K562 (cell line): Measurements from ENCODE around the gene NOD1. TPM values are rescaled to one million over a fixed set of nuclear protein-coding genes. Genes with fewer than 3 reads are reported as not detected.

Source experiments
- ATAC-seq: fragments of 200-7000 bp; cut with Tn5 transposase; 3 replicates; pipeline ENCODE4 v1.9.1; 2020; ENCODE audit warnings: moderate library complexity
- BruUV-seq: library from RNA; stranded (reverse); fragments of 400-500 nt; replicated peaks from 2 replicates; lab custom pipeline; 2021; lab: Mats Ljungman, UMichigan
- CTCF ChIA-PET: fragments of 300-600 bp; formaldehyde crosslinking; extraction: SDS; loops from one replicate; lab custom pipeline; 2021; ENCODE audit warnings: low intra/inter-chr PET ratio; lab: Yijun Ruan, JAX
- POLR2A ChIA-PET: fragments of 300-600, 350-650 bp; sonication (Branson Sonifier 250); formaldehyde crosslinking; extraction: SDS; loops from one replicate; lab custom pipeline; 2021; ENCODE audit warnings: antibody characterized with exemption, inconsistent platforms; lab: Yijun Ruan, JAX
- DNase-seq, 4 experiments: peaks; one replicate each; pipeline versions ENCODE4 v3.0.0 to v3.0.0-alpha.2; 2011 to 2018; ENCODE audit warnings: low spot score in 3 of 4, mixed read lengths in 3 of 4; ENCODE audit errors: extremely low read depth in 1 of 4
- FAIRE-seq: peaks from 2 replicates; lab custom pipeline; 2011; peaks lifted over from hg19 to GRCh38; lab: Jason Lieb, UNC
- H2AFZ ChIP-seq: 2 replicates; pipeline ENCODE4 v1.6.0; 2011; ENCODE audit warnings: low read depth, low read length, control low read depth, inconsistent platforms
- H3K27ac ChIP-seq: fragments of 200-600 bp; 3 replicates; pipeline ENCODE4 v1.8.0; 2011; ENCODE audit warnings: low read depth, mild to moderate bottlenecking, control low read depth, inconsistent platforms, low read length, moderate library complexity, mixed read lengths; ENCODE audit errors: extremely low read depth
- H3K27me3 ChIP-seq, 2 experiments: fragments of 300-600 bp in 1 of 2; 2 replicates in 1 of 2; 3 replicates in 1 of 2; pipeline versions ENCODE4 v1.6.0 to v1.8.0; 2011; ENCODE audit warnings: inconsistent platforms in 2 of 2, low read length in 2 of 2, mild to moderate bottlenecking in 1 of 2, mixed read lengths in 1 of 2, moderate library complexity in 1 of 2; ENCODE audit not compliant: control insufficient read depth in 2 of 2, insufficient read depth in 2 of 2
- H3K36me3 ChIP-seq: fragments of 300-600 bp; 3 replicates; pipeline ENCODE4 v1.8.0; 2011; ENCODE audit warnings: mild to moderate bottlenecking, low read length, inconsistent platforms; ENCODE audit not compliant: control insufficient read depth, insufficient read depth
- H3K4me1 ChIP-seq, 2 experiments: fragments of 200-600 bp in 1 of 2; replicated peaks in 1 of 2; 2 replicates in 1 of 2; 3 replicates in 1 of 2; pipeline versions ENCODE4 v1.5.1 to v1.8.0; 2011; ENCODE audit warnings: inconsistent platforms in 2 of 2, low read length in 2 of 2, mild to moderate bottlenecking in 1 of 2, mixed read lengths in 1 of 2, moderate library complexity in 1 of 2; ENCODE audit not compliant: control insufficient read depth in 2 of 2, insufficient read depth in 2 of 2
- H3K4me2 ChIP-seq: 2 replicates; pipeline ENCODE4 v1.6.1; 2011; ENCODE audit warnings: low read length, control low read depth, inconsistent platforms, mixed read lengths; ENCODE audit not compliant: insufficient read depth
- H3K4me3 ChIP-seq: fragments of 200-600 bp; sonication (generic), shearing (Covaris generic); 2 replicates; pipeline ENCODE4 v1.5.1; 2016; ENCODE audit warnings: control low read depth, inconsistent platforms
- H3K79me2 ChIP-seq: fragments of 200-600 bp; 3 replicates; pipeline ENCODE4 v1.8.0; 2011; ENCODE audit warnings: low read length, inconsistent platforms; ENCODE audit not compliant: control insufficient read depth, insufficient read depth
- H3K9ac ChIP-seq, 2 experiments: 2 replicates each; pipeline versions ENCODE4 v1.6.0 to v1.6.1; 2011; ENCODE audit warnings: low read depth in 2 of 2, low read length in 2 of 2, control low read depth in 1 of 2, inconsistent platforms in 1 of 2, mild to moderate bottlenecking in 1 of 2, mixed read lengths in 1 of 2; ENCODE audit not compliant: insufficient read depth in 1 of 2
- H3K9me1 ChIP-seq: one replicate; pipeline ENCODE4 v1.6.0; 2011; ENCODE audit warnings: inconsistent platforms, mild to moderate bottlenecking, low read length, moderate library complexity; ENCODE audit not compliant: control insufficient read depth, insufficient read depth
- H3K9me3 ChIP-seq: replicated peaks from 2 replicates; pipeline ENCODE4 v1.5.1; 2011; ENCODE audit warnings: low read depth, low read length, inconsistent platforms; ENCODE audit not compliant: control insufficient read depth, insufficient read depth
- H4K20me1 ChIP-seq: replicated peaks from 2 replicates; pipeline ENCODE4 v1.6.1; 2011; ENCODE audit warnings: low read length, inconsistent platforms, mixed read lengths; ENCODE audit not compliant: control insufficient read depth, insufficient read depth
- CTCF ChIP-seq, 3 experiments: IDR thresholded peaks in 2 of 3; conservative IDR thresholded peaks in 1 of 3; 2 replicates each; pipeline ENCODE4 v1.5.1; 2011 to 2012; ENCODE audit warnings: low read length in 3 of 3, mild to moderate bottlenecking in 3 of 3, control low read depth in 2 of 3, improper control_type of control experiment in 1 of 3, inconsistent platforms in 1 of 3, low read depth in 1 of 3, mixed read lengths in 1 of 3, moderate library complexity in 1 of 3; ENCODE audit not compliant: insufficient read depth in 2 of 3
- RFX5 ChIP-seq: IDR thresholded peaks from 2 replicates; pipeline ENCODE4 v1.6.1; 2011; ENCODE audit warnings: low read depth, mild to moderate bottlenecking, improper control_type of control experiment, low read length
- WGBS: fragments of 100-300 bp; shearing (Covaris generic); methylation state at CpG from one replicate; pipeline ENCODE4 v1.1.6; 2016; ENCODE audit warnings: low coverage, mixed read lengths; ENCODE audit not compliant: insufficient coverage; ENCODE audit errors: missing lambda C conversion rate; 5-methylcytosine and 5-hydroxymethylcytosine counted together
- in situ Hi-C: fragments of 300-500 bp; cut with MboI; formaldehyde crosslinking; loops from 4 replicates; pipeline ENCODE4 v1.15.0; 2018; ENCODE audit warnings: inconsistent platforms, mixed read lengths
- intact Hi-C: fragments of 100-400 bp; cut with micrococcal nuclease; formaldehyde crosslinking; loops from 2 replicates; pipeline ENCODE4 v1.14.2; 2022
- polyA plus RNA-seq, 8 experiments: library from polyadenylated mRNA; depleted of rRNA in 4 of 8; stranded (reverse) in 5 of 8; unstranded in 3 of 8; fragments of >200 nt; fragmentation: Nextera tagmentation in 2 of 8; fragmentation: Illumina TruSeq in 1 of 8; extraction: Ambion mirVana in 2 of 8; extraction: Trizol in 1 of 8; gene quantifications; 2 replicates each; pipeline versions ENCODE4 v1.2.1 to v1.2.3, GENCODE V29; 2011 to 2014; ENCODE audit warnings: inconsistent platforms in 1 of 8, missing spikeins in 1 of 8
- total RNA-seq, 7 experiments: library from RNA; depleted of rRNA in 6 of 7; stranded (reverse); fragments of >200 nt in 6 of 7; fragmentation: Illumina TruSeq in 2 of 7; extraction: Trizol in 2 of 7; gene quantifications; 2 replicates each; pipeline versions ENCODE4 v1.2.1 to v1.2.3, GENCODE V29; 2011 to 2021; ENCODE audit warnings: low replicate concordance in 1 of 7

The NOD1 gene
- total and polyA plus RNA-seq, 9 of the 15 experiments (the other 6 are each of a cell fraction or from before 2014, with no cell fraction given) = 0.34 to 7.1 (median 4.7) TPM

DNA sequence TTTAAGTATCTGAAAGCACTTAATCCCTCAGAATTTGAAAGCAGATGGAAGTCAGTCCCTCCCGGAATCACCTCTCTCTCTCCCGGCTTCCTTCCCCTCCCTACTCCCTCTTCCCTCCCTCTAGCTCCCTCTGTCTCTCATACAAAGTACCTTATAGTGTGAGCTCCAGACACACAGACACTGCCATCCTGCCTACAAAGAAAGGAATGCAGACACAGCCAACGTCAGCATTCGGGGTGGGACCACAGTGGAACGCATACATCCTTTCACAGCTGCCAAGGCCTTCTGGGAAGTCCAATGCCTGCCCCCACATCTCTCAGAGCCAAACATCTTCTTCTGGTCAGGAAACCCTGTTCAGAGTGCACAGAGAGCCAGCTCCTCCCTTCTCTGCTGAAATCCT is 9.3 kb downstream of the NOD1 start:
- Histone ChIP-seq H2AFZ (no peak overlapping the region), H3K9me1 (no peaks in the 10 kb centered on the region), H3K79me2 (no peaks in the 10 kb centered on the region), H3K27ac (no peak overlapping the region), H3K4me3 (no peak overlapping the region)
- DNase-seq (no peak), FAIRE-seq (no peak)
- in situ Hi-C loops = no loop called here
- 65% methylated on average over 4 of the region's 5 CpGs for WGBS
- intact Hi-C loops = loop anchor here (5.0 kb wide), 1 partner anchor 42 kb away; no protein-coding TSS in a partner anchor
- peak in 1 of 3 experiments; percentile 22; a peak in 1 of 6 replicates for TF ChIP-seq CTCF (IDR thresholded peaks at IDR 0.05 in 2 of 3, conservative IDR thresholded peaks at IDR 0.05 in 1 of 3; ENCODE audit: insufficient read depth in 2 of 3, low read depth in 1 of 3, low read length in 3 of 3)
- no peak for TF ChIP-seq RFX5
- TF ChIP-seq, all 486 proteins: peak for 1
- no TSS peak for BruUV-seq
- Histone ChIP-seq H3K9me3 (no peaks in the 10 kb centered on the region), H3K9ac (no peak overlapping the region; a peak in 1 of 4 replicates), H3K4me1 (peaks cover 10 to 32% of the 10 kb centered on the region in 2 experiments; a peak in 4 of 5 replicates), H4K20me1 (peaks cover 4% of the 10 kb centered on the region; the same call in 1 of the 2 replicates), H3K36me3 (no peaks in the 10 kb centered on the region), H3K4me2 (no peak overlapping the region), H3K27me3 (no peaks in the 10 kb centered on the region)
- no peak for ATAC-seq
- ChIA-PET POLR2A (interaction anchor here (0.8 kb wide), 1 partner anchor 9 kb away, joined by 3 read pairs; no protein-coding TSS in a partner anchor), CTCF (interaction anchor here (2.5 kb wide), 1 partner anchor 95 kb away, joined by 9 read pairs; no protein-coding TSS in a partner anchor)
